A673 (cell line): ENCODE data around the gene WDR88. TPM values are rescaled to one million over a fixed set of nuclear protein-coding genes. Genes with fewer than 3 reads are reported as not detected.

Experiments
- BruUV-seq: library from RNA; stranded (reverse); fragments of 400-500 nt; replicated peaks from 2 replicates; lab custom pipeline; 2021; lab: Mats Ljungman, UMichigan
- CTCF ChIA-PET: fragments of 300-600 bp; sonication (Branson Sonifier 250); formaldehyde crosslinking; loops from one replicate; lab custom pipeline; 2022; ENCODE audit warnings: antibody characterized with exemption; lab: Charles Lee
- POLR2A ChIA-PET: fragments of 300-600 bp; sonication (Branson Sonifier 250); formaldehyde crosslinking; loops from one replicate; lab custom pipeline; 2022; ENCODE audit warnings: antibody characterized with exemption; ENCODE audit not compliant: low non-redundant PET; lab: Charles Lee
- DNase-seq: peaks from one replicate; pipeline ENCODE4 v3.0.0-alpha.2; 2015; ENCODE audit warnings: low spot score
- H3K27ac ChIP-seq: fragments of 200-600 bp; sonication (generic); 2 replicates; pipeline ENCODE4 v1.5.1; 2016; ENCODE audit warnings: mixed run types, low read depth, mild to moderate bottlenecking, mixed read lengths, antibody characterized with exemption, low read length; ENCODE audit not compliant: poor library complexity, severe bottlenecking
- H3K27me3 ChIP-seq: fragments of 200-600 bp; sonication (generic); replicated peaks from 2 replicates; pipeline ENCODE4 v1.6.1; 2017; ENCODE audit warnings: mixed run types, low read depth, mild to moderate bottlenecking, mixed read lengths, antibody characterized with exemption, low read length; ENCODE audit not compliant: insufficient read depth, poor library complexity
- H3K36me3 ChIP-seq: fragments of 200-600 bp; sonication (generic); 2 replicates; pipeline ENCODE4 v1.6.1; 2016; ENCODE audit warnings: mixed run types, mild to moderate bottlenecking, mixed read lengths, antibody characterized with exemption, low read length; ENCODE audit not compliant: insufficient read depth, poor library complexity, severe bottlenecking
- H3K4me1 ChIP-seq: fragments of 200-600 bp; sonication (generic); 2 replicates; pipeline ENCODE4 v1.6.1; 2017; ENCODE audit warnings: mixed run types, mild to moderate bottlenecking, mixed read lengths, antibody characterized with exemption, low read length; ENCODE audit not compliant: insufficient read depth, poor library complexity, severe bottlenecking
- H3K4me3 ChIP-seq: fragments of 200-600 bp; sonication (generic); 2 replicates; pipeline ENCODE4 v1.5.1; 2016; ENCODE audit warnings: low read depth, mixed run types, mild to moderate bottlenecking, mixed read lengths, low read length; ENCODE audit not compliant: poor library complexity, severe bottlenecking
- H3K9me3 ChIP-seq: fragments of 200-600 bp; sonication (generic); 2 replicates; pipeline ENCODE4 v1.6.1; 2016; ENCODE audit warnings: mixed run types, low read depth, mild to moderate bottlenecking, mixed read lengths, antibody characterized with exemption, low read length; ENCODE audit not compliant: poor library complexity, severe bottlenecking
- CTCF ChIP-seq: fragments of 300-800, 200-600 bp; sonication (generic); conservative IDR thresholded peaks from 2 replicates; pipeline ENCODE4 v1.5.1; 2017; ENCODE audit warnings: low read depth, mild to moderate bottlenecking, antibody characterized with exemption, low read length, moderate library complexity, mixed read lengths
- EZH2 ChIP-seq: fragments of 200-600 bp; sonication (generic); IDR thresholded peaks from 2 replicates; pipeline ENCODE4 v1.6.1; 2017; ENCODE audit warnings: borderline replicate concordance, low read depth, mild to moderate bottlenecking, mixed read lengths, antibody characterized with exemption, low read length; ENCODE audit not compliant: poor library complexity, severe bottlenecking
- intact Hi-C: fragments of 100-400 bp; cut with micrococcal nuclease; formaldehyde crosslinking; loops from one replicate; pipeline ENCODE4 v1.10.0; 2022; ENCODE audit not compliant: unreplicated experiment
- total RNA-seq: library from RNA; stranded (reverse); gene quantifications from 2 replicates; pipeline ENCODE4 v1.2.3, GENCODE V29; 2021

Gene WDR88
- total RNA-seq, 1 experiment from 2014 or later = not detected

GRCh38 chr19:33089010-33089409 lies 42.9 kb upstream of the WDR88 start:
- Histone ChIP-seq H3K27ac (no peak overlapping the region), H3K9me3 (no peaks in the 10 kb centered on the region), H3K4me3 (no peak overlapping the region), H3K36me3 (peaks cover 12% of the 10 kb centered on the region), H3K4me1 (no peaks in the 10 kb centered on the region), H3K27me3 (no peaks in the 10 kb centered on the region)
- no peak for DNase-seq
- intact Hi-C loops = no loop called here
- BruUV-seq = no TSS peak
- ChIA-PET POLR2A (no interaction called here), CTCF (no interaction called here)
- TF ChIP-seq EZH2 (no peak), CTCF (no peak)

DNA sequence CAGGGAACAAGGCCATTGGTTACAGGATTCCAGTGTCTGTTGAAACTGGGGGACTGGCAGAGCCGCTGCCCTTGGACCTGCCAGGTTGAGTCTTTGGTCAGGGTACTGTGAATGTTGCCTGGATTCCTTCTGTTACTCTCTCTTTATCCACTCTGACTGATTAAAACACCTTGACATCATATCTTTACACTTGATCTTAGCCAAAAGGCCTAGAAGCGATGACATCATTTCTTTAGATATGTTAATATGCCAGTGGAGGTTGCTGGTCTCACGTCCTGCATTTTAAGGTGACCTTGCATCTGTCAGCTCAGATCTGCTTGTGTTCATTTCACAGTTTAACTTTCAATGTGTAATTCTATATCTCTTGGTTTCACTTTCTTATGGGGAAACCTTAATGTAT lies 41.7 kb upstream of the WDR88 start:
- H3K27ac ChIP-seq = no peak overlapping the region
- DNase-seq = no peak
- intact Hi-C loops = no loop called here
- no TSS peak for BruUV-seq
- TF ChIP-seq EZH2 = no peak
- no peak for TF ChIP-seq CTCF
- no peaks in the 10 kb centered on the region for H3K9me3 ChIP-seq
- no peaks in the 10 kb centered on the region for H3K4me1 ChIP-seq
- peaks cover 23% of the 10 kb centered on the region for H3K36me3 ChIP-seq
- ChIA-PET POLR2A (no interaction called here), CTCF (no interaction called here)
- H3K27me3 ChIP-seq = no peaks in the 10 kb centered on the region
- no peak overlapping the region for H3K4me3 ChIP-seq

DNA sequence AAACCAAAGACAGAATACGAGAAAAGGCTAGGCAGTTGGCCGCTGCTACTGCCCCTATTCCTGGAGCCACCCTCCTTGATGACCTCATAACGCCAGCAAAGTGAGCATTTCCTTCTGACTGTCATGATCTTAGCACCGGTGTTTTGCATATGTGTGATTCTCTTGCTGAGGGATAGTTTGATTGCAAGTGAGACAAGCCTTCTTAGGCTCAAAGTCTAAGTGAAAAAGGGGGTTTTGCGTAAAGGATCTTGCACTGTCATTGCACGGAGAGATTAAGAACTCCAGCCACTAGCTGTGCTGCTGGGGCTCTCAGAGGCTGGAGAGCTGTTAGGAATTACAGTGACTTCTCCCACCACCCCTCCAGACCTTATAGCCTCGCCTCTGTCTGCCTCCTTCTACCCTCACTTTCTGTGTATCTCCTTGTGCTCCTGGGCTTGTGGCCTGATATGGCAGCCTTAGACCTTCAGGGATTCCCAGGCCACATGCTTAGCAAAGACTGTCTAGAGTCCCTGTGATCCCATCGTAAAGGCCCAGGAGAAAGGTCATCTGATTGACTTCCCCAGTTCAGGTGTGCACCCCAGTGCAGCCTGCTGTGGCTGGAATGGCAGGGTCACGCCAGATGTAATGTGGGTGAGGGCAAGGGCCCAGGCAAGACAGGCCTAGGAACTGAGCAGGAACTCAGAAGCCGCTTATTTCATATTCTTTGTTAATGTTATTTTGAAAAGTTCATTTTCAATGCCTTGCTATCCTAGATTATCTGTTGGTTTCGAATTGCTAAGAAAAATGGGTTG lies 38.3 kb upstream of the WDR88 start:
- H3K27me3 ChIP-seq = no peaks in the 10 kb centered on the region
- BruUV-seq = no TSS peak
- intact Hi-C loops = no loop called here
- TF ChIP-seq EZH2 (no peak), CTCF (no peak)
- POLR2A ChIA-PET = no interaction called here
- CTCF ChIA-PET = no interaction called here
- no peak overlapping the region for H3K27ac ChIP-seq
- H3K9me3 ChIP-seq = no peaks in the 10 kb centered on the region
- no peak overlapping the region for H3K4me3 ChIP-seq
- H3K36me3 ChIP-seq = peaks cover 37% of the 10 kb centered on the region
- DNase-seq = no peak
- no peaks in the 10 kb centered on the region for H3K4me1 ChIP-seq
